Measurements from ENCODE around the gene SLC17A9. TPM values are rescaled to one million over a fixed set of nuclear protein-coding genes. Genes with fewer than 3 reads are reported as not detected.

SLC17A9 gene
- total and polyA plus RNA-seq, 2 of the 8 experiments (the other 6 are each of a cell fraction or from before 2014, with no cell fraction given) = 23.5 to 35.2 TPM

DNA sequence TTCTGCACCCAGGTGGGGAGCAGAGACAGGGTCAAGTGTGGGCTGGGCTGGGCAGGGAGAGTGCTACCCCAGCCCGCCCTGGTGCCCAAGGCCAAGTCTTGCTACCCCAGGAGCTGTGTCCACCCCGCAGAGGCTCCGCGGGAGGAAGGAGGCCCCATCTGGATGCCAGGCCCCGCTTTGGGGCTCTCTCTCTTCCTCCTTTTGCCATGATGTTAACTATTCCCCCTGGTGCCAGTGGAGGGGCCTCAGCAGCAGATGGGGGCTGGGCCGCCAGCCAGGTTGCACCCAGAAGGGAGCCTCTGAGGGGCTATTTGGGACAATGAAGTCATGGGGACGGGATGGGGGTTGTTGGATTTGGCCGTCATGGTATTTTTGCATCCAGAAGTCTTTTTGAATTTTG, 9.3 kb downstream of the SLC17A9 start (continued):
- TF ChIP-seq, protein P1, sequence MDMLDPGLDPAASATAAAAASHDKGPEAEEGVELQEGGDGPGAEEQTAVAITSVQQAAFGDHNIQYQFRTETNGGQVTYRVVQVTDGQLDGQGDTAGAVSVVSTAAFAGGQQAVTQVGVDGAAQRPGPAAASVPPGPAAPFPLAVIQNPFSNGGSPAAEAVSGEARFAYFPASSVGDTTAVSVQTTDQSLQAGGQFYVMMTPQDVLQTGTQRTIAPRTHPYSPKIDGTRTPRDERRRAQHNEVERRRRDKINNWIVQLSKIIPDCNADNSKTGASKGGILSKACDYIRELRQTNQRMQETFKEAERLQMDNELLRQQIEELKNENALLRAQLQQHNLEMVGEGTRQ (IDR thresholded peaks at IDR 0.05; ENCODE audit: low read length) = no peak
- TF ChIP-seq KDM5A (IDR thresholded peaks at IDR 0.05; ENCODE audit: low read length) = no peak
- TF ChIP-seq, protein P2, sequence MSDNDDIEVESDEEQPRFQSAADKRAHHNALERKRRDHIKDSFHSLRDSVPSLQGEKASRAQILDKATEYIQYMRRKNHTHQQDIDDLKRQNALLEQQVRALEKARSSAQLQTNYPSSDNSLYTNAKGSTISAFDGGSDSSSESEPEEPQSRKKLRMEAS (IDR thresholded peaks at IDR 0.05) = no peak

All from H1 (cell line).